GM21528 (cell line): ENCODE measurements around the gene RBM46.
A peak's percentile ranks its signal among the peaks of the same experiment; 100 is the strongest.

ENCODE experiments used
- ATAC-seq: cut with Tn5 transposase; IDR thresholded peaks from one replicate; pipeline ENCODE4 v1.9.1; 2021; ENCODE audit warnings: mild to moderate bottlenecking, moderate library complexity; ENCODE audit not compliant: unreplicated experiment, low FRiP score

RBM46 gene

GRCh38 chr4:154781126-154781982 is at the start of gene RBM46:
Gene RBM46 (plus strand): TSS chr4:154781272. CDS start chr4:154796753, 15,481 bp downstream.
- no peak for ATAC-seq

GRCh38 chr4:154731756-154732155 is 49.3 kb upstream of the RBM46 start:
- ATAC-seq: no peak

GRCh38 chr4:154732669-154733068 is 48.4 kb upstream of the RBM46 start:
- no peak for ATAC-seq

GRCh38 chr4:154736770-154737169 is 44.3 kb upstream of the RBM46 start:
- ATAC-seq: no peak

- no peak for ATAC-seq
These were observed 42.6 kb upstream of the RBM46 start for GRCh38 chr4:154738426-154738825.

- ATAC-seq: no peak
These were observed 42.0 kb upstream of the RBM46 start for GRCh38 chr4:154739111-154739510.

GRCh38 chr4:154740462-154740861 is 40.6 kb upstream of the RBM46 start:
- ATAC-seq: no peak

- no peak for ATAC-seq
These were observed 39.9 kb upstream of the RBM46 start for GRCh38 chr4:154741131-154741665.

GRCh38 chr4:154741922-154742850 is 38.9 kb upstream of the RBM46 start:
- ATAC-seq: no peak

- peak; percentile 54 for ATAC-seq
These were observed 37.3 kb upstream of the RBM46 start, which contains the start of gene LRAT for GRCh38 chr4:154743683-154744340. Gene LRAT (plus strand): TSS chr4:154744000. CDS start chr4:154744327, 327 bp downstream.

GRCh38 chr4:154744341-154744926 is 36.6 kb upstream of the RBM46 start:
- no peak for ATAC-seq

GRCh38 chr4:154757713-154758112 is 23.4 kb upstream of the RBM46 start:
- no peak for ATAC-seq

- ATAC-seq: no peak
These were observed 20.2 kb upstream of the RBM46 start for GRCh38 chr4:154760895-154761294.

- ATAC-seq: no peak
These were observed 2.8 kb upstream of the RBM46 start for GRCh38 chr4:154778264-154778663.

- no peak for ATAC-seq
These were observed 1.6 kb upstream of the RBM46 start for GRCh38 chr4:154779362-154779947.

- ATAC-seq: no peak
These were observed 866 bp downstream of the RBM46 start for GRCh38 chr4:154781983-154782293.

GRCh38 chr4:154807042-154807630 is 26.1 kb downstream of the RBM46 start:
- ATAC-seq: peak; percentile 85

- no peak for ATAC-seq
These were observed 37.2 kb downstream of the RBM46 start for GRCh38 chr4:154818230-154818629.

GRCh38 chr4:154822775-154823174 is 41.7 kb downstream of the RBM46 start:
- ATAC-seq: no peak
